ENCODE results near the gene SPDL1. TPM values are rescaled to one million over a fixed set of nuclear protein-coding genes. Genes with fewer than 3 reads are reported as not detected.

The SPDL1 gene
- total RNA-seq, 1 donor from 2014 or later = 4.3 TPM

GRCh38 chr5:169548315-169548714, 35.3 kb upstream of the SPDL1 start:
- no peak for DNase-seq
- intact Hi-C loops (cut with micrococcal nuclease) = loop anchor here (5.0 kb wide), 1 partner anchor 561 kb away; no protein-coding TSS in a partner anchor
- Histone ChIP-seq H3K36me3 (no peaks in the 10 kb centered on the region), H3K4me1 (no peaks in the 10 kb centered on the region), H3K9me3 (replicated peaks) (no peaks in the 10 kb centered on the region), H3K27ac (replicated peaks) (no peak overlapping the region), H3K4me3 (no peak overlapping the region), H3K27me3 (ENCODE audit: low read depth) (peaks cover 74% of the 10 kb centered on the region)
- TF ChIP-seq CTCF (IDR thresholded peaks at IDR 0.05; ENCODE audit: borderline replicate concordance) = peak; percentile 67

DNA sequence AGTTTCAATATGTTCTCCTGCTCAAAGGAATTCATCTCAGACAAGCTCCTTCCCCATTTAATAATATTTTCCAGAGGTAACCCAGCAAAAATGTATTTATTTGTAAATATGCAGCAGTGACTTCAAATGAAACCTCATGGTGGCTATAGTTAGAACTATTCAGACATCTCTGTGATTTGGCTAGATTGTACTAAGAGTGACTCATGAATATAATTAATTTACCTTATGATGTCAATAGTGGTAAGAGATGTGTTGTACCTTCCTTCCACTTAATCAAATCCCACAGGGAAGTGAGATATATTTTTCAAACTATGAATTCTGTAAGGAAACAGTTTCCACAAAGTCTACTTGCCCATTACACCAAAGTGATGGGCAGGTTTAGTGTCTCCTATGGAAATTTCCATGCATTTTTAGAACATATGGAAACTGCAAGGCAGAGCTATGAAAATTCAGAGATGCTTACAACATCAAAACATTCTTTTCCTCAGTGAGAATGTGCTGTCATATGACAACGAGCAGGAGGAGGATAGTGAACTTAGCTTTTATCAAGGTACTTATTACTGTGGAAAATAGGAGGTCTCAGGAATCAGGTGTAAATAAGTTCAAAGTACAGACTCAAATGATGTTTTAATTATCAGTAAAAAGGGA, 34.0 kb upstream of the SPDL1 start:
- H3K36me3 ChIP-seq = no peaks in the 10 kb centered on the region
- intact Hi-C loops (cut with micrococcal nuclease) = loop anchor here (5.0 kb wide), 1 partner anchor 562 kb away; no protein-coding TSS in a partner anchor
- H3K27me3 ChIP-seq (ENCODE audit: low read depth) = peaks cover 76% of the 10 kb centered on the region
- TF ChIP-seq CTCF (IDR thresholded peaks at IDR 0.05; ENCODE audit: borderline replicate concordance) = no peak
- H3K9me3 ChIP-seq (replicated peaks) = peaks cover 4% of the 10 kb centered on the region
- no peaks in the 10 kb centered on the region for H3K4me1 ChIP-seq
- DNase-seq = no peak
- H3K4me3 ChIP-seq = no peak overlapping the region
- no peak overlapping the region for H3K27ac ChIP-seq (replicated peaks)

DNA sequence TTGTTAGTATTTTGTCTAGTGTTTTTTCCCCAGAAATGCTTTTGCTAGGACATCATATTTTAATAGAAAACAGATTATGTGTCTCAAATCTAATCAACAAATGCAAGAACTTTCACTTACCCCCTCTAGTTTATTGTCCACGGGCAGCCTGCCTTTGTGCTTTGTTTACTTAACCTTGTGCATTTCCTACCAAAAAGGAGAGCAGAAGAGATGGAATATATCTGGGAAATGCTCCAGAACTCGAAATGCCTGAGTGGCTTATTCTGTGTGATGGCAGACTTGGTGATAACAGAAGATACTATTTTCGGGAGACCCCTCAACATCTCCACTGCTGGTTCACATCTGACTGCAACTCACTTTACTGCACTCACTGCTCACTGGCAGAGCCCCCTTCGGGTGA, 33.3 kb upstream of the SPDL1 start:
- intact Hi-C loops (cut with micrococcal nuclease) = no loop called here
- Histone ChIP-seq H3K27ac (replicated peaks) (no peak overlapping the region), H3K4me3 (no peak overlapping the region), H3K36me3 (no peaks in the 10 kb centered on the region), H3K9me3 (replicated peaks) (peaks cover 4% of the 10 kb centered on the region), H3K27me3 (ENCODE audit: low read depth) (peaks cover 72% of the 10 kb centered on the region), H3K4me1 (no peaks in the 10 kb centered on the region)
- no peak for DNase-seq
- TF ChIP-seq CTCF (IDR thresholded peaks at IDR 0.05; ENCODE audit: borderline replicate concordance) = no peak

GRCh38 chr5:169551146-169551545, 32.4 kb upstream of the SPDL1 start:
- intact Hi-C loops (cut with micrococcal nuclease) = no loop called here
- H3K36me3 ChIP-seq = no peaks in the 10 kb centered on the region
- H3K9me3 ChIP-seq (replicated peaks) = peaks cover 6% of the 10 kb centered on the region
- H3K4me3 ChIP-seq = no peak overlapping the region
- TF ChIP-seq CTCF (IDR thresholded peaks at IDR 0.05; ENCODE audit: borderline replicate concordance) = no peak
- H3K4me1 ChIP-seq = no peaks in the 10 kb centered on the region
- no peak overlapping the region for H3K27ac ChIP-seq (replicated peaks)
- DNase-seq = no peak
- peaks cover 65% of the 10 kb centered on the region for H3K27me3 ChIP-seq (ENCODE audit: low read depth)

- DNase-seq = no peak
- H3K27me3 ChIP-seq (ENCODE audit: low read depth) = peaks cover 64% of the 10 kb centered on the region
- no peaks in the 10 kb centered on the region for H3K36me3 ChIP-seq
- TF ChIP-seq CTCF (IDR thresholded peaks at IDR 0.05; ENCODE audit: borderline replicate concordance) = no peak
- H3K9me3 ChIP-seq (replicated peaks) = peaks cover 11% of the 10 kb centered on the region
- H3K27ac ChIP-seq (replicated peaks) = no peak overlapping the region
- intact Hi-C loops (cut with micrococcal nuclease) = no loop called here
- no peaks in the 10 kb centered on the region for H3K4me1 ChIP-seq
- no peak overlapping the region for H3K4me3 ChIP-seq
These were observed 31.9 kb upstream of the SPDL1 start for GRCh38 chr5:169551696-169552095.
